HG02885 (cell line): ENCODE measurements around the gene SETSIP.
"Not testable (repeated sequence)": the region's sequence is repeated elsewhere in the genome, so short reads cannot be mapped to it uniquely, and the experiment has no call there.

Experiments
- ATAC-seq: cut with Tn5 transposase; IDR thresholded peaks from one replicate; pipeline ENCODE4 v1.9.1; 2021; ENCODE audit warnings: mild to moderate bottlenecking; ENCODE audit not compliant: unreplicated experiment, poor library complexity

SETSIP gene

GRCh38 chr1:92075311-92075710 lies at the start of gene SETSIP:
SETSIP (minus strand) TSS chr1:92075411; CDS start chr1:92075411, 0 bp downstream.
- no peak for ATAC-seq

DNA sequence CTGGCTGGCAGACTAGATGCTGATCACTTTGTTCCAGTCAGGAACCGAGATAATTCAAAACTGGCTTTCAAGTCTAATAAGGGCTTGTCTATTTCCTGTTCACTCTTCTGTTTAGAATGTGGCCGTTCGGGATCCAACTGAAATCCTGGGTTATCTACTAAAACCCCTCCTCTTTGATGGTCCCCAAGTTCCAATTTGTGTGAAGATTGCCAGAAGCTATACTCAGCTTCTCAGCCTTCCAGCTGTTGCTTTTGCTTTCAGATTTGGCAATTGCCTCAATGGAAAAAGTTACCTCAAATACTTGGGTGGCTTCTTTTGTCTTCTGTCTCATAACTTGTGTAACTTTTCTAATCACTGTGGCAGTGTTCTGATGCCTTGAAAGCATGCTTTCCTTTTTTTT lies 48.7 kb upstream of the SETSIP start:
- ATAC-seq = no peak

GRCh38 chr1:92118826-92119225 lies 43.6 kb upstream of the SETSIP start:
- ATAC-seq = no peak

- no peak for ATAC-seq
These were observed 42.3 kb upstream of the SETSIP start for GRCh38 chr1:92117526-92117925.

- ATAC-seq = no peak
These were observed 33.4 kb upstream of the SETSIP start for GRCh38 chr1:92108631-92109030.

DNA sequence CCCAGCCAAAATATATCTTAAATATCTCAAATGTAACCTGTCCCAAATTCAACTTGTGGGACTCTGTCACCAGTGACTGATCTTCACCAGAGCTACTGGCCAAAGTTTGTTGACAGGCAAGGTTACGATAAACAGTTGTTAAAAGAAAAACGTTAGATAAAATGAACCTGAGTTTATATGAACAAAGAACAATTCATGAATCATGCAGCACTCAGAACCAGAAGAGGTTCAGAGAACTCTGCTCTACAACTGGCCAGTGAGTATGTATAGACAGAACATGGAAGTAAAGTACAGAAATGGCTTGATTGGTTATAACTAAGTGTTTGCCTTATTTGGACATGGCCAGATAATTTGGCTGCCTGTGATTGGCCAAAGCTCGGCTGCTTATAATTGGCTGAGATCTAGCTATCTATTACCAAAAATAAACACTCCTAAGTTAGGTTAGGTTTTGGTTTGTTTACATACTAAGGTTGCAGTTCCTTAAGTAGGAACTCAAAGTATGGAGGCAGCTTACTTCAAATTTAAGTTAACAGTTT lies 30.4 kb upstream of the SETSIP start:
- ATAC-seq = no peak

- no peak for ATAC-seq
These were observed 21.1 kb upstream of the SETSIP start for GRCh38 chr1:92096317-92096716.

DNA sequence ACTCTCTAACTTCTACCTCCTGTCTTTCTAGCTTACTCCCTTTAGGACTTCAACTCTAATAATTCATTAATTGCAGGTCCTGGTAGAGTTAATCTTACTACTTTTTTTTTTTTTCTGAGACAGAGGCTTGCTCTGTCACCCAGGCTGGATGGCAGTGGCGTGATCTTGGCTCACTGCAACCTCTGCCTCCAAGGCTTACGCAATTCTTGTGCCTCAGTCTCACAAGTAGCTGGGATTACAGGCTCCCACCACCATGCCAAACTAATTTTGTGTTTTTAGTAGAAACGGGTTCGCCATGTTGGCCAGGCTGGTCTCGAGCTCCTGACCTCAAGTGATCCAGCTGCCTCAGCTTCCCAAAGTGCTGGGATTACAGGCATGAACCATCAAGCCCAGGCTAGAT lies 20.7 kb upstream of the SETSIP start:
- no peak for ATAC-seq

- no peak for ATAC-seq
These were observed 19.4 kb upstream of the SETSIP start for GRCh38 chr1:92094595-92094994.

GRCh38 chr1:92094090-92094489 lies 18.9 kb upstream of the SETSIP start:
- no peak for ATAC-seq

- no peak for ATAC-seq
These were observed 16.4 kb upstream of the SETSIP start for GRCh38 chr1:92091625-92092024.

- no peak for ATAC-seq
These were observed 12.3 kb upstream of the SETSIP start for GRCh38 chr1:92087542-92087941.

- no peak for ATAC-seq
These were observed 10.5 kb upstream of the SETSIP start for GRCh38 chr1:92085727-92086126.

DNA sequence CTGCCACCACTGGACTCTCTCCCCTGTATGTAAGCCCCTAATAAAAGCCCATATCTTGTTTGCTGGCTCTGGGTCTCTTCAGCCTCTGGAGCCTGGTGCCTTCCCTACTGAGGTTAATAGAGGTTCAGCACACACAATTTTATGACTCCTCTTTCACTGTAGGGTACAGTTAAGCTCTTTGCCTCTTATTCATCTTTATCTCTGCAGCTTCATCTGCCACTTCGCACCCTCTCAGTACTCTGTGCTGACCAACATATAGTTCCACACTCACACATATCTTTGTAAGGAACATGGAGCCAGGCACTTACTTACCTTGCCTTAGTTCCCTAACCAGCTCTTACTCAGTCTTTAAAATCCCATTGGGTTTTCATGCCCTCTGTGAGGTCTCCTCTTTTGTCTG lies 9.4 kb upstream of the SETSIP start:
- ATAC-seq = no peak

GRCh38 chr1:92081031-92081430 lies 5.8 kb upstream of the SETSIP start:
- no peak for ATAC-seq

GRCh38 chr1:92080128-92080985 lies 5.1 kb upstream of the SETSIP start, which contains the start of gene BTBD8:
BTBD8 (plus strand) TSS chr1:92080345; CDS start chr1:92080572, 227 bp downstream.
- ATAC-seq = peak; percentile 96

- ATAC-seq = no peak
These were observed 4.2 kb upstream of the SETSIP start for GRCh38 chr1:92079441-92079840.

DNA sequence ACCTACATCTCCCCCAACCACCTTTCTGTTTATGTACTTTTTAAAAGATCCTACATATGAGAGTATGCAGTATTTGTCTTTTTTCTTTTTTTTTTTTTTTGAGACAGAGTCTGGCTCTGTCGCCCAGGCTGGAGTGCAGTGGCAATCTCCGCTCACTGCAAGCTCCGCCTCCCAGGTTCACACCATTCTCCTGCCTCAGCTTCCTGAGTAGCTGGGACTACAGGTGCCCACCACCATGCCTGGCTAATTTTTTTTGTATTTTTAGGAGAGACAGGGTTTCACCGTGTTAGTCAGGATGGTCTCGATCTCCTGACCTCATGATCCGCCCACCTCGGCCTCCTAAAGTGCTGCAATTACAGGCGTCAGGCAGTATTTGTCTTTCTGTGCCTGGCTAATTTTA lies 2.9 kb upstream of the SETSIP start:
- not testable (repeated sequence) for ATAC-seq

DNA sequence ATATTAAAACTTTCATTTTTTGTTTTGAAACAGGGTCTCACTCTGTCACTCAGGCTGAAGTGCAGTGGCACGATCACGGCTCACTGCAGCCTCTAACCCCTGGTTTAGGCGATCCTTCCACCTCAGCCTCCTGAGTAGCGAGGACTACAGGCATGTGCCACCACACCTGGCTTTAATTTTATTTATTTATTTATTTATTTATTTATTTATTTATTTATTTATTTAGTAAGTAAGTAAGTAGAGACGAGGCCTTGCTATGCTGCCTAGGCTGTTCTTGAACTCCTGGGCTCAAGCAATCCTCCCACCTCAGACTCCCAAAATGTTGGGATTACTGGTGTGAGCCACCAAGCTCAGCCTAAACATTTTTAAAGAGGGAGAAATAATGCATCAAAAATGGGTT lies 1.2 kb upstream of the SETSIP start:
- ATAC-seq = no peak

DNA sequence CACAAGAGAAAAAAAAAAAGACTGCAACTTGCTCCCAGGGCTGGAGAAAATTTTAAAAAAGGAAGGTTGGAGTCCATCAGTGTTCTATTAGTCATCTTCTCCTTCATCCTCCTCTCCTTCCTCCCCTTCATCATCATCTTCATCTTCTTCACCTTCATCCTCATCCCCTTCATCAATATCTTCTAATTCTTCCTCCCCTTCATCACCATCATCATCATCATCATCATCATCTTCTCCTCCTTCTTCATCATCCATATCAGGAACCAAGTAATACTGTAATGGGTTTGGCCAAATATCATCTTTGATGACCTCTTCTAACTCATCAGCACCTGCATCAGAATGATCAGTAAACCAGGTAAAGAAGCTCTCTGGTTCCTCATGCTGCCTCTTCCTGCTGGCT lies 765 bp downstream of the SETSIP start:
- ATAC-seq = not testable (repeated sequence)

DNA sequence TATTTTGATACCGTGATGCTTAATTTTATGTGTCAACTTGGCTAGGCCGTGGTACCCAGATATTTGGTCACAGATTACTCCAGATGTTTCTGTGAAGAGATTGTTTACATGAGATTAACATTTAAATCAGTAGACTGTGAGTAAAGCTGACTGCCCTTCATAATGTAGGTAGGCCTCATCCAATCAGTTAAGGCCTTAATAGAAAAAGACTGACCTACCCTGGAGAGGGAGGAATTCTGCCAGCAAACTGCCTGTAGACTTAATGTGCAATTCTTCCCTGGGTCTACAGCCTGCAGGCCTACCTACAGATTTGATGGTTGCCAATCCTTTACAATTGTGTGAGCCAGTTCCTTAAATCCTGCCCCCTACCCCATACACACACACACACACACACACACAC lies 4.3 kb downstream of the SETSIP start:
- no peak for ATAC-seq

- no peak for ATAC-seq
These were observed 8.9 kb downstream of the SETSIP start for GRCh38 chr1:92066321-92066720.
